GM18868 (cell line): ENCODE data around the gene SNRNP35.
"Not testable (repeated sequence)": the region's sequence is repeated elsewhere in the genome, so short reads cannot be mapped to it uniquely, and the experiment has no call there.

ENCODE experiments used
- ATAC-seq: cut with Tn5 transposase; IDR thresholded peaks from one replicate; pipeline ENCODE4 v1.9.1; 2021; ENCODE audit warnings: mild to moderate bottlenecking, moderate library complexity; ENCODE audit not compliant: unreplicated experiment

Gene SNRNP35

GRCh38 chr12:123446333-123446713 lies 11.6 kb upstream of the SNRNP35 start:
- no peak for ATAC-seq

GRCh38 chr12:123449249-123449733 lies 8.6 kb upstream of the SNRNP35 start:
- ATAC-seq, result no peak

- ATAC-seq, result no peak
Measured at GRCh38 chr12:123449856-123450255, 8.1 kb upstream of the SNRNP35 start.

GRCh38 chr12:123450636-123451035 lies 7.3 kb upstream of the SNRNP35 start:
- ATAC-seq, result no peak

- ATAC-seq, result not testable (repeated sequence)
Measured at GRCh38 chr12:123452276-123452550, 5.7 kb upstream of the SNRNP35 start.

GRCh38 chr12:123453165-123453564 lies 4.8 kb upstream of the SNRNP35 start:
- ATAC-seq, result no peak

GRCh38 chr12:123463174-123463573 lies 5.2 kb downstream of the SNRNP35 start:
- not testable (repeated sequence) for ATAC-seq

- no peak for ATAC-seq
Measured at GRCh38 chr12:123465084-123465483, 7.1 kb downstream of the SNRNP35 start.

GRCh38 chr12:123468786-123469185 lies 10.8 kb downstream of the SNRNP35 start:
- ATAC-seq, result peak; percentile 72

GRCh38 chr12:123469978-123470377 lies 12.0 kb downstream of the SNRNP35 start:
- ATAC-seq, result no peak

GRCh38 chr12:123471374-123472068 lies 13.6 kb downstream of the SNRNP35 start:
- no peak for ATAC-seq

- no peak for ATAC-seq
Measured at GRCh38 chr12:123472438-123472849, 14.5 kb downstream of the SNRNP35 start.

- no peak for ATAC-seq
Measured at GRCh38 chr12:123474485-123475245, 16.7 kb downstream of the SNRNP35 start.

GRCh38 chr12:123475246-123475703 lies 17.3 kb downstream of the SNRNP35 start:
- ATAC-seq, result no peak

- ATAC-seq, result no peak
Measured at GRCh38 chr12:123478069-123478468, 20.1 kb downstream of the SNRNP35 start.

GRCh38 chr12:123478762-123479161 lies 20.8 kb downstream of the SNRNP35 start:
- no peak for ATAC-seq

- ATAC-seq, result no peak
Measured at GRCh38 chr12:123479442-123480180, 21.7 kb downstream of the SNRNP35 start.

- ATAC-seq, result not testable (repeated sequence)
Measured at GRCh38 chr12:123481251-123481650, 23.3 kb downstream of the SNRNP35 start.

GRCh38 chr12:123482876-123483275 lies 24.9 kb downstream of the SNRNP35 start:
- ATAC-seq, result no peak

GRCh38 chr12:123483602-123484248 lies 25.8 kb downstream of the SNRNP35 start:
- ATAC-seq, result no peak

GRCh38 chr12:123485756-123486155 lies 27.8 kb downstream of the SNRNP35 start:
- no peak for ATAC-seq
